Endodermal cell (in vitro differentiated cells): ENCODE results near the gene LIMS2. TPM values are rescaled to one million over a fixed set of nuclear protein-coding genes. Genes with fewer than 3 reads are reported as not detected.

Source experiments
- DNase-seq: peaks from one replicate; pipeline ENCODE4 v3.0.0-alpha.2; 2017
- H3K27ac ChIP-seq: 2 replicates; pipeline ENCODE4 v1.5.1; 2013; ENCODE audit warnings: mild to moderate bottlenecking, low read depth, low read length, moderate library complexity
- H3K27me3 ChIP-seq: 2 replicates; pipeline ENCODE4 v1.6.1; 2013; ENCODE audit warnings: mild to moderate bottlenecking, low read length, moderate library complexity; ENCODE audit not compliant: insufficient read depth, control insufficient read depth, poor library complexity, severe bottlenecking
- H3K36me3 ChIP-seq: 2 replicates; pipeline ENCODE4 v1.7.0; 2013; ENCODE audit warnings: mild to moderate bottlenecking, low read length, moderate library complexity; ENCODE audit not compliant: control insufficient read depth, insufficient read depth
- H3K4me1 ChIP-seq: one replicate; pipeline ENCODE4 v1.7.0; 2013; ENCODE audit warnings: low read length; ENCODE audit not compliant: control insufficient read depth, insufficient read depth
- H3K4me3 ChIP-seq: 2 replicates; pipeline ENCODE4 v1.5.1; 2013; ENCODE audit warnings: mild to moderate bottlenecking, low read length, moderate library complexity
- H3K9ac ChIP-seq: 2 replicates; pipeline ENCODE4 v1.6.1; 2013; ENCODE audit warnings: mild to moderate bottlenecking, low read length, moderate library complexity; ENCODE audit not compliant: poor library complexity, severe bottlenecking; ENCODE audit errors: extremely low read depth
- H3K9me3 ChIP-seq: 2 replicates; pipeline ENCODE4 v1.6.1; 2013; ENCODE audit warnings: mild to moderate bottlenecking, low read length, moderate library complexity; ENCODE audit not compliant: control insufficient read depth
- H3K27ac Mint-ChIP-seq: 2 replicates; pipeline ENCODE4 v1.8.0; 2020; ENCODE audit warnings: mixed read lengths
- H3K27me3 Mint-ChIP-seq: 2 replicates; pipeline ENCODE4 v1.8.0; 2021; ENCODE audit warnings: mild to moderate bottlenecking, mixed read lengths; ENCODE audit not compliant: insufficient read depth
- H3K36me3 Mint-ChIP-seq: 2 replicates; pipeline ENCODE4 v1.8.0; 2020; ENCODE audit warnings: low read depth, mixed read lengths
- H3K4me1 Mint-ChIP-seq: 2 replicates; pipeline ENCODE4 v1.8.0; 2020; ENCODE audit warnings: mixed read lengths
- H3K4me3 Mint-ChIP-seq: 2 replicates; pipeline ENCODE4 v1.8.0; 2020; ENCODE audit warnings: mild to moderate bottlenecking, moderate library complexity, mixed read lengths
- H3K9me3 Mint-ChIP-seq: 2 replicates; pipeline ENCODE4 v1.8.0; 2020; ENCODE audit warnings: mild to moderate bottlenecking, mixed read lengths
- CTCF ChIP-seq: fragments of 200-600 bp; sonication (generic); conservative IDR thresholded peaks from 2 replicates; pipeline ENCODE4 v1.5.0; 2021; ENCODE audit warnings: antibody characterized with exemption, mild to moderate bottlenecking
- WGBS, 2 experiments: methylation state at CpG; one replicate each; pipeline versions ENCODE4 v1.1.5 to v1.1.7; 2013; ENCODE audit warnings: missing lambda C conversion rate in 2 of 2, mixed read lengths in 1 of 2; ENCODE audit not compliant: insufficient coverage in 1 of 2, insufficient read length in 1 of 2; 5-methylcytosine and 5-hydroxymethylcytosine counted together
- total RNA-seq, 2 donors: library from RNA; stranded (reverse); fragmentation: NEBNext Ultra II Directional in 1 of 2; extraction: Animal tissue kit (Norgen Biotek cat#: 25700) in 1 of 2; gene quantifications; 2 replicates in 1 of 2; 3 replicates in 1 of 2; pipeline ENCODE4 v1.2.1, GENCODE V29; 2021

LIMS2 gene
- total RNA-seq, 2 donors from 2014 or later = 3.9 to 9.8 TPM

DNA sequence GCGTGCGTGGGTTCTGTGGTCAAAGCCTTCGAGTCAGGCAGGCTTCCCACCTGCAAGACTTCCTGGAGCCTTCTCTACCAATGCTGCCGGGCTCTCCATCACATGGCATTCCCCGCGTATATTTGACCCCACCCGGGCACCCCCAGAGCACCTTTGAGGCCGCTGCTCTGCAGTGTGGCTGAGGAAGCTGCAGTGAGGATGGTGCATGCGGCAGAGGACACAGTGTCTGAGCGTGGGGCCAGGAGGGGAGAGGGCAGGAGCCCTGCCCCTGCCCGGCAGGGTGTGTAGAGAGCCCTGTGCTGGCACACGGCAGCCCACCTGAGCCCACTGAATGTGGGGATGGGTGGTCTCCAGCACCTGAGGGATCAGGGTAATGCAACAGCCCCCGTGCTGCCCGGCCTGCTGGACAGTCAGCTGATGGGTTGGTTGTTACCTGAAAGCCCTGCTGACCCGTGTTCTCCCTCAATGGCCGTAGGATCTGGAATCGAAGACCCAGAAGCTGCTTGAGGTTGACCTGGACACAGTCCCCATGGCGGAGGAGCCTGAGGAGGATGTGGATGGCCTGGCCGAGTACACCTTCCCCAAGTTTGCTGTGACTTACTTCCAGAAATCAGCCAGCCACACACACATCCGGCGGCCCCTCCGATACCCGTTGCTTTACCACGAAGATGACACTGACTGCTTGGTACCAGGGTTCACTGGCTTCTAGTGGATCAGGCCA, 66.1 kb downstream of the LIMS2 start:
- no peaks in the 10 kb centered on the region for H3K4me1 ChIP-seq
- Mint-ChIP-seq H3K36me3 (no peaks in the 10 kb centered on the region), H3K27ac (no peak overlapping the region), H3K9me3 (peaks cover 13% of the 10 kb centered on the region), H3K4me3 (no peak overlapping the region), H3K4me1 (no peaks in the 10 kb centered on the region), H3K27me3 (peaks cover 4% of the 10 kb centered on the region)
- no peak overlapping the region for H3K27ac ChIP-seq
- WGBS, 2 experiments = 86 to 87% methylated on average over 15 to 24 of the region's 24 CpGs
- no peaks in the 10 kb centered on the region for H3K27me3 ChIP-seq
- H3K36me3 ChIP-seq = no peaks in the 10 kb centered on the region
- peak; percentile 31 for DNase-seq
- H3K4me3 ChIP-seq = no peak overlapping the region
- peaks cover 15% of the 10 kb centered on the region for H3K9me3 ChIP-seq
- no peak overlapping the region for H3K9ac ChIP-seq
- no peak for TF ChIP-seq CTCF

- Mint-ChIP-seq H3K27me3 (peaks cover 4% of the 10 kb centered on the region), H3K27ac (no peak overlapping the region), H3K36me3 (no peaks in the 10 kb centered on the region), H3K9me3 (peaks cover 4% of the 10 kb centered on the region), H3K4me1 (no peaks in the 10 kb centered on the region), H3K4me3 (no peak overlapping the region)
- Histone ChIP-seq H3K27me3 (no peaks in the 10 kb centered on the region), H3K4me1 (no peaks in the 10 kb centered on the region), H3K4me3 (no peak overlapping the region), H3K9ac (no peak overlapping the region), H3K36me3 (no peaks in the 10 kb centered on the region), H3K27ac (no peak overlapping the region), H3K9me3 (peaks cover 7% of the 10 kb centered on the region)
- WGBS, 2 experiments = 93 to 96% methylated on average over 18 to 25 of the region's 25 CpGs
- DNase-seq = peak; percentile 36
- TF ChIP-seq CTCF = no peak
Observed at GRCh38 chr2:127608061-127609030, 67.0 kb downstream of the LIMS2 start.

GRCh38 chr2:127607399-127607908, 67.9 kb downstream of the LIMS2 start:
- H3K27me3 Mint-ChIP-seq = peaks cover 3% of the 10 kb centered on the region
- H3K36me3 ChIP-seq = no peaks in the 10 kb centered on the region
- WGBS, 2 experiments = 95 to 96% methylated on average over 7 to 9 of the region's 9 CpGs

More at GRCh38 chr2:127607399-127607908, 67.9 kb downstream of the LIMS2 start:
- Histone ChIP-seq H3K27ac (no peak overlapping the region), H3K27me3 (no peaks in the 10 kb centered on the region), H3K4me3 (no peak overlapping the region), H3K4me1 (no peaks in the 10 kb centered on the region), H3K9ac (no peak overlapping the region), H3K9me3 (no peaks in the 10 kb centered on the region)
- no peak for TF ChIP-seq CTCF
- H3K9me3 Mint-ChIP-seq = peaks cover 6% of the 10 kb centered on the region
- no peak overlapping the region for H3K27ac Mint-ChIP-seq
- H3K4me1 Mint-ChIP-seq = no peaks in the 10 kb centered on the region
- DNase-seq = peak; percentile 7
- H3K4me3 Mint-ChIP-seq = no peak overlapping the region
- no peaks in the 10 kb centered on the region for H3K36me3 Mint-ChIP-seq
